Small intestine (tissue), 7 donors: ENCODE results near the gene NPTX1. TPM values are rescaled to one million over a fixed set of nuclear protein-coding genes. Genes with fewer than 3 reads are reported as not detected.

Experiments
- DNase-seq, 2 donors: peaks; one replicate each; pipeline versions ENCODE4 v3.0.0 to v3.0.0-alpha.2; 2013
- FAIRE-seq: peaks from 2 replicates; lab custom pipeline; 2012; peaks lifted over from hg19 to GRCh38; lab: Jason Lieb, UNC
- H3K27ac ChIP-seq, 3 donors: one replicate each; pipeline ENCODE4 v1.5.1; 2013; ENCODE audit warnings: low read length in 2 of 3, mild to moderate bottlenecking in 2 of 3, control low read depth in 1 of 3, inconsistent platforms in 1 of 3, low read depth in 1 of 3, moderate library complexity in 1 of 3
- H3K27me3 ChIP-seq, 3 donors: one replicate each; pipeline ENCODE4 v1.6.1; 2013; ENCODE audit warnings: low read length in 3 of 3, inconsistent platforms in 1 of 3; ENCODE audit not compliant: control insufficient read depth in 3 of 3, insufficient read depth in 3 of 3
- H3K36me3 ChIP-seq, 3 donors: one replicate each; pipeline ENCODE4 v1.6.1; 2013; ENCODE audit warnings: low read length in 3 of 3, inconsistent platforms in 1 of 3, low read depth in 1 of 3, mild to moderate bottlenecking in 1 of 3, moderate library complexity in 1 of 3; ENCODE audit not compliant: control insufficient read depth in 3 of 3, insufficient read depth in 2 of 3
- H3K4me1 ChIP-seq, 3 donors: one replicate each; pipeline ENCODE4 v1.6.1; 2013; ENCODE audit warnings: low read length in 2 of 3, inconsistent platforms in 1 of 3, low read depth in 1 of 3, mild to moderate bottlenecking in 1 of 3, moderate library complexity in 1 of 3; ENCODE audit not compliant: control insufficient read depth in 3 of 3, insufficient read depth in 2 of 3
- H3K4me3 ChIP-seq, 3 donors: one replicate each; pipeline ENCODE4 v1.5.1; 2013; ENCODE audit warnings: low read length in 3 of 3, control low read depth in 1 of 3, inconsistent platforms in 1 of 3, low read depth in 1 of 3, mild to moderate bottlenecking in 1 of 3, moderate library complexity in 1 of 3
- H3K9me3 ChIP-seq, 2 donors: one replicate each; pipeline ENCODE4 v1.6.1; 2013; ENCODE audit warnings: low read depth in 1 of 2, low read length in 1 of 2; ENCODE audit not compliant: control insufficient read depth in 2 of 2, insufficient read depth in 1 of 2
- WGBS, 3 donors: extraction: QIAGEN DNeasy Blood & Tissue Kit; methylation state at CpG; one replicate each; pipeline ENCODE4 v1.1.7; 2013; 5-methylcytosine and 5-hydroxymethylcytosine counted together
- polyA plus RNA-seq, 4 donors: library from polyadenylated mRNA; stranded (reverse) in 3 of 4; unstranded in 1 of 4; fragments of 200-250 nt in 3 of 4; fragments of 120-200 nt in 1 of 4; gene quantifications; one replicate each; pipeline versions ENCODE4 v1.2.1 to v1.2.3, GENCODE V29; 2013
- donor health status: healthy with polysubstance abuse.
- donor health status: control.
- donor health status: control.
- donor health status: Bipolar disorder and iron deficiency.
- donor health status: healthy.

The NPTX1 gene
- polyA plus RNA-seq, 4 donors = 0.15 to 0.39 TPM; not detected in 2

- 53 to 62% (median 55%) methylated on average over 4 of the region's 4 CpGs for WGBS, 3 donors
- no peak overlapping the region for H3K4me3 ChIP-seq
- H3K9me3 ChIP-seq = no peaks in the 10 kb centered on the region
- H3K27ac ChIP-seq = peak overlapping the region in 2 of 3 donors; percentile 21 to 91
- H3K4me1 ChIP-seq = peaks cover 0 to 15% (median 6%) of the 10 kb centered on the region in 3 donors
- H3K36me3 ChIP-seq = peaks cover 0 to 3% (median 0%) of the 10 kb centered on the region in 3 donors
- no peak for FAIRE-seq
- DNase-seq = no peak
- H3K27me3 ChIP-seq = peaks cover 0 to 24% (median 5%) of the 10 kb centered on the region in 3 donors
Measured at GRCh38 chr17:80455784-80456183, 20.6 kb downstream of the NPTX1 start.

- H3K36me3 ChIP-seq = peaks cover 0 to 3% (median 0%) of the 10 kb centered on the region in 3 donors
- H3K9me3 ChIP-seq = no peaks in the 10 kb centered on the region
- peak overlapping the region; percentile 91 to 99 (median 91) for H3K27ac ChIP-seq
- FAIRE-seq = no peak
- 6% methylated on average over 20 of the region's 20 CpGs for WGBS, 3 donors
- H3K4me1 ChIP-seq = peaks cover 0 to 15% (median 6%) of the 10 kb centered on the region in 3 donors
- H3K27me3 ChIP-seq = peaks cover 0 to 20% (median 3%) of the 10 kb centered on the region in 3 donors
- H3K4me3 ChIP-seq = peak overlapping the region; percentile 65 to 70 (median 68)
- DNase-seq = no peak
Measured at GRCh38 chr17:80455336-80455710, 21.1 kb downstream of the NPTX1 start.

GRCh38 chr17:80454557-80455335 is 21.7 kb downstream of the NPTX1 start:
- H3K27ac ChIP-seq = peak overlapping the region; percentile 91 to 99 (median 91)

GRCh38 chr17:80453998-80454556 is 22.3 kb downstream of the NPTX1 start:
- Histone ChIP-seq H3K4me1 (peaks cover 0 to 15% (median 6%) of the 10 kb centered on the region in 3 donors), H3K27me3 (peaks cover 0 to 12% (median 3%) of the 10 kb centered on the region in 3 donors), H3K4me3 (peak overlapping the region; percentile 65 to 85 (median 80)), H3K27ac (peak overlapping the region; percentile 77 to 99 (median 91)), H3K36me3 (peaks cover 0 to 3% (median 0%) of the 10 kb centered on the region in 3 donors), H3K9me3 (no peaks in the 10 kb centered on the region)
- WGBS, 3 donors = 19 to 28% (median 26%) methylated on average over 29 to 36 of the region's 36 CpGs
- no peak for DNase-seq
- no peak for FAIRE-seq

More at GRCh38 chr17:80454557-80455335, 21.7 kb downstream of the NPTX1 start:
- Histone ChIP-seq H3K27me3 (peaks cover 0 to 17% (median 3%) of the 10 kb centered on the region in 3 donors), H3K9me3 (no peaks in the 10 kb centered on the region), H3K4me3 (peak overlapping the region; percentile 65 to 85 (median 80)), H3K4me1 (peaks cover 0 to 15% (median 6%) of the 10 kb centered on the region in 3 donors), H3K36me3 (peaks cover 0 to 3% (median 0%) of the 10 kb centered on the region in 3 donors)
- FAIRE-seq = no peak
- DNase-seq = peak; percentile 95 to 99
- WGBS, 3 donors = 0 to 1% (median 1%) methylated on average over 55 to 88 of the region's 88 CpGs

DNA sequence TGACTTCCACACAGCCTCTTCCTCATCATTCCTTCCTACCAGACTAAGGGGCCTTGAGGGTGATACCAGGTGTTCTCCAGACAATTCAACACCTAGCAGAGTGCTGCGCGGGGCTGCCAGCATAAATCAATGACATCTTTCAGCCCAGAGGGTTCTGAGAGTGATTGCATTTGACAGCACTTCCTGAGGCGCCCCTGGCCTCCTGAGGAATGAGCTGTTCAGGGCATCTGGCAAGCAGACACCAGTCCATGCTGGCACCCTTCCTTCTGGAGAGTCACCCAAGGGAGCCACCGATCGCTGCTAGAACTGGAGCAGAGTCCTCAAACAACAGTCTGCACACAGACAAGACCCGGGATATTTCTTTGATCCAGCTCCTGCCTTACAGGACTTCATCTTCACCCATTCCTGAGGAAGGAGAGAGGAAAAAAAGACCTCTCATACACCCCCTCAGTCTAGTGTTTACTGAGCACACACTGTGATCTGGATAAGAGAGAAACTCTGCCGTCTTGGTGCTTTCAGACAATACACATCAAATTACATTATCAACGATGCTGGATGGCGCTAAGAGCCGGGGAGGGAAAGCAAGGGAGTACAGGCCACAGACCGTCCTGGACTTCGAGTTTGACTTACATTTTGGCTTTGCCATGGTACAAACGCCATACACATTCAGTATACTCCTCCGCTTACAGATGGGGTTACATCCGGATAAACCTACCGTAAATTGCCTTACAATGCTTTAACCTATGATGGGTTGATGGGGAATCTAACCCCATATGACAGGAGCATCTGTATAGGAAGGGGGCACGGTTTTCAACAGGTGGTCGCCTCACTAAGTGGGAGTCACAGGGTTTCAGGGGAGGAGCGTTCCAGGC is 23.0 kb downstream of the NPTX1 start:
- peaks cover 0 to 9% (median under 1%) of the 10 kb centered on the region in 3 donors for H3K27me3 ChIP-seq
- no peak for DNase-seq
- 75 to 84% (median 76%) methylated on average over 19 of the region's 19 CpGs for WGBS, 3 donors
- H3K27ac ChIP-seq = no peak overlapping the region
- no peak for FAIRE-seq
- H3K9me3 ChIP-seq = no peaks in the 10 kb centered on the region
- H3K4me1 ChIP-seq = peaks cover 0 to 15% (median 6%) of the 10 kb centered on the region in 3 donors
- peaks cover 0 to 3% (median 0%) of the 10 kb centered on the region in 3 donors for H3K36me3 ChIP-seq
- peak overlapping the region in 1 of 3 donors; percentile 65 for H3K4me3 ChIP-seq

DNA sequence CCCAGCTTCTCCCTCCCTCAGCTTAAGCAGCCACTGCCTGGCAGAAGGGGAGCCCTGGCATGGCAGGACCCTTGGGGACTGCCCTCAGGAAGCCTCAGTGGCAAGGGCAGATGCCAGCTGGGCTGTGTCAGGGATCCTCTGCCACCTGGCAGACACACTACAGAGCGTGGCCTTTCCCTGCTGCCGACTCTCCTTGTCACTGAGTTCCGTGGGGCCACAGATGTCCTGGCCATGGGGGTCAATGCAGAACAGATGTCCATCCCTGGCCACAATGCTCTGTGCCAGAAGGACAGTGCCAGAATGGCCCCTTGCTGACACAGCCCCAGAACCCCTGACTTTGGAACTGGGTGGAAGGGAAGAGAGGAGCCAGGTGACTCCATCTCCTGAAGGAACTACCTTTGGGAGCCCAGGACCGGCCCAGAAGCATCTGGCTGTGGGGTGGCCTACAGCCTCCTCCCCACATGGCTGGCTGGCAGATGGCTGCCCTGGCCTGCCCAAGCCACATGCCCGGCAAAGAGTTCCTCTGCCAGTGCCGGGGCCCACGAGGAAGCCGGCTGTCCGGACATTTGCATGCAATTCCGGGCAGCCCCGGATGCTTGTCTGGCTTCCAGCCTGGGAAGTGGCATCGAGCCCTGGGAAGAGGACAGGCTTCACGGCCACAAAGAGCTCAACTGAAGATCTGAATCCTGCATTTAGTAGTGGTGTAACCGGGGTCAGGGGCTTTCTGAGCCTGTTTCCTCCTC is 24.1 kb downstream of the NPTX1 start:
- Histone ChIP-seq H3K9me3 (no peaks in the 10 kb centered on the region), H3K4me3 (no peak overlapping the region), H3K27ac (no peak overlapping the region), H3K27me3 (peaks cover 0 to 4% (median 0%) of the 10 kb centered on the region in 3 donors), H3K36me3 (peaks cover 0 to 3% (median 0%) of the 10 kb centered on the region in 3 donors), H3K4me1 (peaks cover 0 to 15% (median 6%) of the 10 kb centered on the region in 3 donors)
- WGBS, 3 donors = 84 to 88% (median 86%) methylated on average over 14 of the region's 14 CpGs
- DNase-seq = no peak
- FAIRE-seq = no peak

DNA sequence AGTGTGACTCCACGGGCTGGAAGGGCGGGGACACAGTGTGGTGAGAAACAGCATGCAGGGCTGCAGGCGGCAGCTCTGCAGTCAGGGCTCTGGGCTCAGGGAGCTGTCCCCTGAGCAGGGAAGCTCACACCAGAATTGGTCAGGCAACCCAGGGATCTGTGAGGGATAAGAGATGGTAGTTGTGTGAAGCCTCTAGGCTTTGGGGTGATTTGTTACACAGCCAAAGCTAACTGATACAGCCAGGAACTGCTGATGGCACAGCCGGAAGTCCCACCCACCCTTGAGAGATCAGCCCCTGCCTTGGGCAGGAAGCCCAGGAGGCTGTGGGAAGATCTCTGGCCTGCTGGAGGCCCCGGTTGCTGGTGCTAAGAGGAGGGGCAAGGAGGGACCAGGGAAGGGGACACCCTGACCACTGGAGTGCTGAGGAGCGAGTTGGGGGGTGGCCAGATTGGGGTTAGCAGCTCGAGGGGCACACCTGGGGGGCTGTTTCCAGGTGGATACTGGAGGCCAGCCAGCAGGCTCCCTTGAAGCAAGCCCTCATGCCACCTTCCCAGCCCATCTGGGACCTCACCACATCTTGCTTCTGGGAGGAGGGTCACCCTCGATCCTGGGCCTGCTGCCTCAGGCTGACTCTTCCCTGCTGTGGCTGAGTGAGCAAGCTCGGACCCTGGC is 25.2 kb downstream of the NPTX1 start:
- FAIRE-seq = no peak
- no peak overlapping the region for H3K27ac ChIP-seq
- 81 to 91% (median 83%) methylated on average over 7 to 9 of the region's 9 CpGs for WGBS, 3 donors

More for the DNA sequence above, 25.2 kb downstream of the NPTX1 start:
- DNase-seq = no peak
- Histone ChIP-seq H3K9me3 (no peaks in the 10 kb centered on the region), H3K4me1 (peaks cover 0 to 15% (median 6%) of the 10 kb centered on the region in 3 donors), H3K27me3 (no peaks in the 10 kb centered on the region), H3K36me3 (peaks cover 0 to 3% (median 0%) of the 10 kb centered on the region in 3 donors), H3K4me3 (no peak overlapping the region)
